ENCODE measurements around the gene SYT8. TPM values are rescaled to one million over a fixed set of nuclear protein-coding genes. Genes with fewer than 3 reads are reported as not detected.

Gene SYT8
- total RNA-seq, 1 donor from 2014 or later, result not detected

DNA sequence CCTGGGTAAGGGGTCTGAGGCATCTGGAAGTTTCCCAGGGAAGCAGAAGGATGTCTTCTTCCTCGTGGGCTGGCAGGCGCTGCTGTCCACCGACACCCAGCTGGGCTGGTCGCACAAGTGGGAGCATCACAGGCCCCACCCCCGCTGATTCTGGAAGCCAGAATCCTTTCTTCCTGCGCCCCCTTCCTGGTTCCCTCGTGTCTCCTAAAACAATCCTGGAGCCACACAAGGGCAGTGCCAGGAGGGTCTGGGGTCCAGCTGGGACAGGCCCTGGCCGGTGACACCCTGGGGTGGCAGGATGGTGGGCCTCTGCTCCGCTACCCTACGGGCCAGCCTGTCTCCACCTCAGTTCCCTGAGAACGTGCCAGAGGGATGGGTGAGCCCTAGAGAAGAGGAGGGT, 22.3 kb downstream of the SYT8 start:
- no peak overlapping the region for H3K27ac ChIP-seq (replicated peaks)
- TF ChIP-seq, protein P1, sequence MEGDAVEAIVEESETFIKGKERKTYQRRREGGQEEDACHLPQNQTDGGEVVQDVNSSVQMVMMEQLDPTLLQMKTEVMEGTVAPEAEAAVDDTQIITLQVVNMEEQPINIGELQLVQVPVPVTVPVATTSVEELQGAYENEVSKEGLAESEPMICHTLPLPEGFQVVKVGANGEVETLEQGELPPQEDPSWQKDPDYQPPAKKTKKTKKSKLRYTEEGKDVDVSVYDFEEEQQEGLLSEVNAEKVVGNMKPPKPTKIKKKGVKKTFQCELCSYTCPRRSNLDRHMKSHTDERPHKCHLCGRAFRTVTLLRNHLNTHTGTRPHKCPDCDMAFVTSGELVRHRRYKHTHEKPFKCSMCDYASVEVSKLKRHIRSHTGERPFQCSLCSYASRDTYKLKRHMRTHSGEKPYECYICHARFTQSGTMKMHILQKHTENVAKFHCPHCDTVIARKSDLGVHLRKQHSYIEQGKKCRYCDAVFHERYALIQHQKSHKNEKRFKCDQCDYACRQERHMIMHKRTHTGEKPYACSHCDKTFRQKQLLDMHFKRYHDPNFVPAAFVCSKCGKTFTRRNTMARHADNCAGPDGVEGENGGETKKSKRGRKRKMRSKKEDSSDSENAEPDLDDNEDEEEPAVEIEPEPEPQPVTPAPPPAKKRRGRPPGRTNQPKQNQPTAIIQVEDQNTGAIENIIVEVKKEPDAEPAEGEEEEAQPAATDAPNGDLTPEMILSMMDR (IDR thresholded peaks at IDR 0.05; ENCODE audit: borderline replicate concordance), result no peak
- H3K4me3 ChIP-seq, result no peak overlapping the region
- intact Hi-C loops (cut with micrococcal nuclease), result no loop called here
- H3K36me3 ChIP-seq, result no peaks in the 10 kb centered on the region
- no peaks in the 10 kb centered on the region for H3K9me3 ChIP-seq (replicated peaks)
- H3K27me3 ChIP-seq (ENCODE audit: low read depth), result no peaks in the 10 kb centered on the region
- DNase-seq, result no peak
- H3K4me1 ChIP-seq, result peaks cover 12% of the 10 kb centered on the region

DNA sequence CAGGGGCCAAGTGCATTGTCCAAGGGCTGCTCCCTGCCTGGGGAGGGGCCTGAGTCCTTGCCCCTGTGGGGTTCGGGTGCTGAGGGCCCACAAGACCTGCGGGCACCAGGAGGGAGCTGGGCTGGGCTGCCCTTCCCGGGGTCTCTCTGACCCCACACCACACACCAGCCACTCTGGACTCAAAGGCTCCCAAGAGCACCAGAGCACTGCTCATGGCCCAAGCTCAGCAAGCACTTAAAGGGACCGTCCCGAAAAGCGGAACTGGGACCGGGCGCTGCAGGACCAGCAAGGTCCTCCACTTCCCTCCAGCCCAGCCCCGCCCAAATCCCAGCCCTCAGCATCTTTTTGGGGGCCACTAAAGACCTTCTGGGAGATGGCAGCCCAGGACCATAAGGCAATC, 23.4 kb downstream of the SYT8 start:
- H3K4me3 ChIP-seq, result no peak overlapping the region
- TF ChIP-seq, protein P1 (IDR thresholded peaks at IDR 0.05; ENCODE audit: borderline replicate concordance), result no peak
- intact Hi-C loops (cut with micrococcal nuclease), result no loop called here
- H3K36me3 ChIP-seq, result no peaks in the 10 kb centered on the region
- DNase-seq, result no peak
- no peaks in the 10 kb centered on the region for H3K27me3 ChIP-seq (ENCODE audit: low read depth)
- no peaks in the 10 kb centered on the region for H3K9me3 ChIP-seq (replicated peaks)
- H3K4me1 ChIP-seq, result peaks cover 17% of the 10 kb centered on the region
- H3K27ac ChIP-seq (replicated peaks), result no peak overlapping the region

- peaks cover 21% of the 10 kb centered on the region for H3K4me1 ChIP-seq
- TF ChIP-seq, protein P1 (IDR thresholded peaks at IDR 0.05; ENCODE audit: borderline replicate concordance), result no peak
- intact Hi-C loops (cut with micrococcal nuclease), result no loop called here
Observed at GRCh38 chr11:1858576-1858975, 23.8 kb downstream of the SYT8 start.

DNA sequence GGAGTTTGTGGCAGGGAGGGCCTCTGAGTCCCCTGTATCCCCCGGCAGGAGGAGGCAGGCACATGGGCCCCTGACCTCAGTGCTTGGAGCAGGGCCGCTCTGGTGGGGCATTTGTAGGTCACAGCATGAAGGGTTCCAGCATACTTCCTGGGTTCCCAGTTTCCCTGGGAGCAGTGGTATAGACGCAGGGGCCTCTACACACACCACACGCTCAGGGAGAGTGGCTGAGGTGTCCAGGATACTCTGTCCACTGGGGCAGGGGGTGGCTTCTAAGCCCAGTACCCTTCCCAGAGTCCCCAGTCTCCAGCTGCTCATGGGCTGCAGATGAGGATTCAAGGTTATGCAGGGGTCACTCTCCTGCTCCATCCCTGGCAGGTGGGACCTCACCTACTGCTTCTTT, 24.2 kb downstream of the SYT8 start:
- intact Hi-C loops (cut with micrococcal nuclease), result no loop called here
- Histone ChIP-seq H3K9me3 (replicated peaks) (no peaks in the 10 kb centered on the region), H3K4me1 (peaks cover 26% of the 10 kb centered on the region), H3K36me3 (no peaks in the 10 kb centered on the region), H3K27me3 (ENCODE audit: low read depth) (no peaks in the 10 kb centered on the region), H3K27ac (replicated peaks) (no peak overlapping the region), H3K4me3 (no peak overlapping the region)
- TF ChIP-seq, protein P1 (IDR thresholded peaks at IDR 0.05; ENCODE audit: borderline replicate concordance), result no peak
- DNase-seq, result no peak

More at GRCh38 chr11:1858576-1858975, 23.8 kb downstream of the SYT8 start:
- no peaks in the 10 kb centered on the region for H3K9me3 ChIP-seq (replicated peaks)
- no peaks in the 10 kb centered on the region for H3K36me3 ChIP-seq
- no peak for DNase-seq
- H3K4me3 ChIP-seq, result no peak overlapping the region
- no peaks in the 10 kb centered on the region for H3K27me3 ChIP-seq (ENCODE audit: low read depth)
- H3K27ac ChIP-seq (replicated peaks), result no peak overlapping the region

- TF ChIP-seq, protein P1 (IDR thresholded peaks at IDR 0.05; ENCODE audit: borderline replicate concordance), result no peak
- no peak for DNase-seq
- Histone ChIP-seq H3K4me3 (no peak overlapping the region), H3K36me3 (no peaks in the 10 kb centered on the region), H3K27ac (replicated peaks) (no peak overlapping the region), H3K4me1 (peaks cover 28% of the 10 kb centered on the region), H3K27me3 (ENCODE audit: low read depth) (no peaks in the 10 kb centered on the region), H3K9me3 (replicated peaks) (no peaks in the 10 kb centered on the region)
- intact Hi-C loops (cut with micrococcal nuclease), result no loop called here
Observed at GRCh38 chr11:1860108-1860507, 25.3 kb downstream of the SYT8 start.

Measured in left ventricle myocardium inferior (tissue), 1 donor.